Astrocyte (in vitro differentiated cells and primary cell): ENCODE results near the gene CDK15. TPM values are rescaled to one million over a fixed set of nuclear protein-coding genes. Genes with fewer than 3 reads are reported as not detected.

ENCODE experiments used
- DNase-seq: peaks from one replicate; pipeline ENCODE4 v3.0.0-alpha.2; 2010; ENCODE audit warnings: low read depth
- FAIRE-seq: peaks from 2 replicates; lab custom pipeline; 2011; peaks lifted over from hg19 to GRCh38; lab: Jason Lieb, UNC
- H2AFZ ChIP-seq: 2 replicates; pipeline ENCODE4 v1.6.0; 2012; ENCODE audit warnings: low read depth, low read length, inconsistent platforms
- H3K27ac ChIP-seq: 2 replicates; pipeline ENCODE4 v1.5.1; 2011; ENCODE audit warnings: low read depth, low read length, inconsistent platforms
- H3K27me3 ChIP-seq: 2 replicates; pipeline ENCODE4 v1.6.0; 2011; ENCODE audit warnings: low read length, inconsistent platforms; ENCODE audit not compliant: insufficient read depth
- H3K36me3 ChIP-seq: 2 replicates; pipeline ENCODE4 v1.5.1; 2011; ENCODE audit warnings: low read length, inconsistent platforms; ENCODE audit not compliant: insufficient read depth
- H3K4me1 ChIP-seq: 2 replicates; pipeline ENCODE4 v1.5.1; 2011; ENCODE audit warnings: low read length, inconsistent platforms; ENCODE audit not compliant: insufficient read depth
- H3K4me2 ChIP-seq: 2 replicates; pipeline ENCODE4 v1.6.0; 2012; ENCODE audit warnings: low read length, inconsistent platforms
- H3K4me3 ChIP-seq: 2 replicates; pipeline ENCODE4 v1.5.1; 2011; ENCODE audit warnings: low read depth, mild to moderate bottlenecking, low read length, inconsistent platforms; ENCODE audit not compliant: insufficient read depth
- H3K79me2 ChIP-seq: 2 replicates; pipeline ENCODE4 v1.6.0; 2012; ENCODE audit warnings: mild to moderate bottlenecking, low read length, inconsistent platforms; ENCODE audit not compliant: insufficient read depth
- H3K9ac ChIP-seq: 2 replicates; pipeline ENCODE4 v1.6.0; 2012; ENCODE audit warnings: mild to moderate bottlenecking, low read length, inconsistent platforms
- H3K9me3 ChIP-seq: 2 replicates; pipeline ENCODE4 v1.5.1; 2012; ENCODE audit warnings: low read depth, mild to moderate bottlenecking, low read length, inconsistent platforms; ENCODE audit not compliant: insufficient read depth
- H4K20me1 ChIP-seq: 2 replicates; pipeline ENCODE4 v1.6.0; 2012; ENCODE audit warnings: low read length, inconsistent platforms; ENCODE audit not compliant: insufficient read depth
- H3K27ac Mint-ChIP-seq: one replicate; pipeline ENCODE4 v1.8.0; 2021; ENCODE audit warnings: mild to moderate bottlenecking, mixed read lengths; ENCODE audit not compliant: unreplicated experiment
- H3K27me3 Mint-ChIP-seq: one replicate; pipeline ENCODE4 v1.8.0; 2021; ENCODE audit warnings: low read depth, mixed read lengths; ENCODE audit not compliant: unreplicated experiment
- H3K36me3 Mint-ChIP-seq: one replicate; pipeline ENCODE4 v1.8.0; 2021; ENCODE audit warnings: low read depth, mixed read lengths; ENCODE audit not compliant: unreplicated experiment
- H3K4me1 Mint-ChIP-seq: one replicate; pipeline ENCODE4 v1.8.0; 2021; ENCODE audit warnings: low read depth, mixed read lengths; ENCODE audit not compliant: unreplicated experiment
- H3K4me3 Mint-ChIP-seq: one replicate; pipeline ENCODE4 v1.8.0; 2021; ENCODE audit warnings: mild to moderate bottlenecking, moderate library complexity, mixed read lengths; ENCODE audit not compliant: unreplicated experiment
- H3K9me3 Mint-ChIP-seq: one replicate; pipeline ENCODE4 v1.8.0; 2021; ENCODE audit warnings: mild to moderate bottlenecking, mixed read lengths; ENCODE audit not compliant: unreplicated experiment
- CTCF ChIP-seq: IDR thresholded peaks from 2 replicates; pipeline ENCODE4 v1.5.1; 2011; ENCODE audit warnings: low read depth, mild to moderate bottlenecking, inconsistent platforms, low read length, moderate library complexity; ENCODE audit not compliant: insufficient read depth
- EZH2 ChIP-seq: IDR thresholded peaks from 2 replicates; pipeline ENCODE4 v1.6.1; 2012; ENCODE audit warnings: mild to moderate bottlenecking, low read length, inconsistent platforms; ENCODE audit not compliant: insufficient read depth
- total RNA-seq: library from RNA; stranded (reverse); gene quantifications from 2 replicates; pipeline ENCODE4 v1.2.1, GENCODE V29; 2021

The CDK15 gene
- total RNA-seq, 1 donor from 2014 or later: 6.6 TPM

- Mint-ChIP-seq H3K27ac (peak overlapping the region; percentile 3), H3K4me1 (peaks cover 39% of the 10 kb centered on the region), H3K27me3 (peaks cover 10% of the 10 kb centered on the region), H3K36me3 (no peaks in the 10 kb centered on the region), H3K4me3 (peak overlapping the region; percentile 67), H3K9me3 (no peaks in the 10 kb centered on the region)
- DNase-seq (peak; percentile 61), FAIRE-seq (no peak)
- H3K4me1 ChIP-seq: peaks cover 35% of the 10 kb centered on the region
- no peaks in the 10 kb centered on the region for H4K20me1 ChIP-seq
- H2AFZ ChIP-seq: peak overlapping the region; percentile 31
- no peaks in the 10 kb centered on the region for H3K9me3 ChIP-seq
- no peak overlapping the region for H3K4me3 ChIP-seq
- no peaks in the 10 kb centered on the region for H3K79me2 ChIP-seq
- H3K27ac ChIP-seq: peak overlapping the region; percentile 56
- peak overlapping the region; percentile 45 for H3K9ac ChIP-seq
- H3K27me3 ChIP-seq: no peaks in the 10 kb centered on the region
- peak overlapping the region; percentile 85 for H3K4me2 ChIP-seq
- no peaks in the 10 kb centered on the region for H3K36me3 ChIP-seq
- TF ChIP-seq CTCF: no peak
- no peak for TF ChIP-seq EZH2
These were observed 74.2 kb downstream of the CDK15 start for GRCh38 chr2:201880579-201880978.

GRCh38 chr2:201880993-201881611 lies 74.8 kb downstream of the CDK15 start:
- H3K36me3 ChIP-seq: no peaks in the 10 kb centered on the region
- H2AFZ ChIP-seq: peak overlapping the region; percentile 31
- Mint-ChIP-seq H3K27me3 (peaks cover 10% of the 10 kb centered on the region), H3K36me3 (no peaks in the 10 kb centered on the region), H3K4me1 (peaks cover 39% of the 10 kb centered on the region), H3K27ac (peak overlapping the region; percentile 3), H3K9me3 (no peaks in the 10 kb centered on the region), H3K4me3 (peak overlapping the region; percentile 67)
- FAIRE-seq: peak; percentile 13
- H3K9ac ChIP-seq: peak overlapping the region; percentile 45
- peaks cover 35% of the 10 kb centered on the region for H3K4me1 ChIP-seq
- no peak for DNase-seq
- peak overlapping the region; percentile 85 for H3K4me2 ChIP-seq
- no peaks in the 10 kb centered on the region for H4K20me1 ChIP-seq
- peak overlapping the region; percentile 56 for H3K27ac ChIP-seq
- H3K79me2 ChIP-seq: no peaks in the 10 kb centered on the region
- TF ChIP-seq EZH2: no peak
- no peak for TF ChIP-seq CTCF
- no peak overlapping the region for H3K4me3 ChIP-seq
- H3K27me3 ChIP-seq: no peaks in the 10 kb centered on the region
- no peaks in the 10 kb centered on the region for H3K9me3 ChIP-seq

GRCh38 chr2:201881741-201882140 lies 75.4 kb downstream of the CDK15 start:
- Histone ChIP-seq H3K27ac (no peak overlapping the region), H2AFZ (no peak overlapping the region), H4K20me1 (no peaks in the 10 kb centered on the region), H3K4me3 (no peak overlapping the region), H3K79me2 (no peaks in the 10 kb centered on the region), H3K9me3 (no peaks in the 10 kb centered on the region), H3K36me3 (no peaks in the 10 kb centered on the region), H3K4me2 (peak overlapping the region; percentile 85), H3K9ac (peak overlapping the region; percentile 17), H3K27me3 (no peaks in the 10 kb centered on the region), H3K4me1 (peaks cover 35% of the 10 kb centered on the region)
- FAIRE-seq (no peak), DNase-seq (no peak)
- Mint-ChIP-seq H3K4me1 (peaks cover 39% of the 10 kb centered on the region), H3K9me3 (no peaks in the 10 kb centered on the region), H3K27me3 (peaks cover 7% of the 10 kb centered on the region), H3K27ac (no peak overlapping the region), H3K4me3 (peak overlapping the region; percentile 71), H3K36me3 (no peaks in the 10 kb centered on the region)
- no peak for TF ChIP-seq EZH2
